SJSA1 (cell line): ENCODE data around the gene DSE. TPM values are rescaled to one million over a fixed set of nuclear protein-coding genes. Genes with fewer than 3 reads are reported as not detected.
"Not testable (repeated sequence)": the region's sequence is repeated elsewhere in the genome, so short reads cannot be mapped to it uniquely, and the experiment has no call there.

Experiments
- DNase-seq, 2 experiments: peaks; one replicate each; pipeline ENCODE4 v3.0.0-alpha.2; 2015 to 2020; ENCODE audit warnings: low spot score in 2 of 2, low read depth in 1 of 2
- H3K27ac ChIP-seq: fragments of 250-450 bp; sonication (Bioruptor Pico); 2 replicates; pipeline ENCODE4 v1.5.1; 2020; ENCODE audit warnings: mild to moderate bottlenecking, moderate library complexity
- H3K27me3 ChIP-seq: fragments of 250-450 bp; sonication (Bioruptor Pico); replicated peaks from 2 replicates; pipeline ENCODE4 v1.5.1; 2020; ENCODE audit warnings: mild to moderate bottlenecking, moderate library complexity
- H3K36me3 ChIP-seq: fragments of 250-450 bp; sonication (Bioruptor Pico); 2 replicates; pipeline ENCODE4 v1.5.1; 2020; ENCODE audit warnings: mild to moderate bottlenecking
- H3K4me1 ChIP-seq: fragments of 250-450 bp; sonication (Bioruptor Pico); replicated peaks from 2 replicates; pipeline ENCODE4 v1.6.1; 2021; ENCODE audit warnings: mild to moderate bottlenecking
- H3K4me3 ChIP-seq: fragments of 250-450 bp; sonication (Bioruptor Pico); 2 replicates; pipeline ENCODE4 v1.5.1; 2020; ENCODE audit warnings: mild to moderate bottlenecking
- H3K9me3 ChIP-seq: fragments of 250-450 bp; sonication (Bioruptor Pico); replicated peaks from 2 replicates; pipeline ENCODE4 v1.5.1; 2020; ENCODE audit warnings: mild to moderate bottlenecking
- total RNA-seq: library from RNA; depleted of rRNA; stranded (reverse); fragments of >200 nt; shearing (Covaris generic); gene quantifications from 2 replicates; pipeline ENCODE4 v1.2.3, GENCODE V29; 2014

The DSE gene
- total RNA-seq, 1 experiment from 2014 or later = 35.1 TPM

GRCh38 chr6:116340625-116341024 is 30.1 kb upstream of the DSE start:
- not testable (repeated sequence) for H3K4me1 ChIP-seq, H3K36me3 ChIP-seq, DNase-seq, H3K9me3 ChIP-seq, H3K4me3 ChIP-seq, H3K27ac ChIP-seq, H3K27me3 ChIP-seq

GRCh38 chr6:116349216-116349615 is 21.5 kb upstream of the DSE start:
- no peaks in the 10 kb centered on the region for H3K36me3 ChIP-seq
- no peak overlapping the region for H3K27ac ChIP-seq
- peaks cover 11% of the 10 kb centered on the region for H3K4me1 ChIP-seq
- no peak overlapping the region for H3K4me3 ChIP-seq
- H3K27me3 ChIP-seq = no peaks in the 10 kb centered on the region
- H3K9me3 ChIP-seq = no peaks in the 10 kb centered on the region
- no peak for DNase-seq

- Histone ChIP-seq H3K36me3 (no peaks in the 10 kb centered on the region), H3K27ac (no peak overlapping the region), H3K4me1 (peaks cover 11% of the 10 kb centered on the region), H3K4me3 (no peak overlapping the region), H3K27me3 (no peaks in the 10 kb centered on the region), H3K9me3 (no peaks in the 10 kb centered on the region)
- DNase-seq = no peak
These were observed 19.6 kb upstream of the DSE start for GRCh38 chr6:116351101-116351500.

GRCh38 chr6:116352515-116353471 is 18.0 kb upstream of the DSE start:
- no peaks in the 10 kb centered on the region for H3K9me3 ChIP-seq

GRCh38 chr6:116354236-116354635 is 16.5 kb upstream of the DSE start:
- Histone ChIP-seq H3K4me3 (no peak overlapping the region), H3K9me3 (no peaks in the 10 kb centered on the region), H3K27ac (no peak overlapping the region), H3K27me3 (no peaks in the 10 kb centered on the region), H3K4me1 (peaks cover 11% of the 10 kb centered on the region), H3K36me3 (no peaks in the 10 kb centered on the region)
- DNase-seq = no peak

More at GRCh38 chr6:116352515-116353471, 18.0 kb upstream of the DSE start:
- no peak overlapping the region for H3K27ac ChIP-seq
- peaks cover 11% of the 10 kb centered on the region for H3K4me1 ChIP-seq
- H3K36me3 ChIP-seq = no peaks in the 10 kb centered on the region
- DNase-seq = peak in 1 of 2 experiments; percentile 35
- H3K27me3 ChIP-seq = no peaks in the 10 kb centered on the region
- no peak overlapping the region for H3K4me3 ChIP-seq

- H3K27ac ChIP-seq = no peak overlapping the region
- H3K4me3 ChIP-seq = no peak overlapping the region
- H3K36me3 ChIP-seq = no peaks in the 10 kb centered on the region
- no peaks in the 10 kb centered on the region for H3K27me3 ChIP-seq
- no peaks in the 10 kb centered on the region for H3K9me3 ChIP-seq
- no peak for DNase-seq
- peaks cover 11% of the 10 kb centered on the region for H3K4me1 ChIP-seq
These were observed 15.0 kb upstream of the DSE start for GRCh38 chr6:116355796-116356195.

- Histone ChIP-seq H3K4me3 (no peak overlapping the region), H3K36me3 (no peaks in the 10 kb centered on the region), H3K4me1 (peaks cover 7% of the 10 kb centered on the region), H3K27me3 (no peaks in the 10 kb centered on the region), H3K27ac (no peak overlapping the region), H3K9me3 (no peaks in the 10 kb centered on the region)
- no peak for DNase-seq
These were observed 11.6 kb upstream of the DSE start for GRCh38 chr6:116359131-116359530.

- Histone ChIP-seq H3K27ac (no peak overlapping the region), H3K4me1 (peaks cover 9% of the 10 kb centered on the region), H3K36me3 (no peaks in the 10 kb centered on the region), H3K4me3 (no peak overlapping the region), H3K9me3 (no peaks in the 10 kb centered on the region), H3K27me3 (no peaks in the 10 kb centered on the region)
- DNase-seq = no peak
These were observed 10.9 kb upstream of the DSE start for GRCh38 chr6:116359835-116360234.

- Histone ChIP-seq H3K27ac (no peak overlapping the region), H3K9me3 (no peaks in the 10 kb centered on the region), H3K36me3 (no peaks in the 10 kb centered on the region), H3K27me3 (no peaks in the 10 kb centered on the region), H3K4me1 (peaks cover 9% of the 10 kb centered on the region), H3K4me3 (no peak overlapping the region)
- DNase-seq = no peak
These were observed 8.5 kb upstream of the DSE start for GRCh38 chr6:116362276-116362675.

- H3K27ac ChIP-seq = no peak overlapping the region
- no peak for DNase-seq
- no peaks in the 10 kb centered on the region for H3K27me3 ChIP-seq
- no peaks in the 10 kb centered on the region for H3K36me3 ChIP-seq
- peaks cover 9% of the 10 kb centered on the region for H3K4me1 ChIP-seq
- no peak overlapping the region for H3K4me3 ChIP-seq
- no peaks in the 10 kb centered on the region for H3K9me3 ChIP-seq
These were observed 7.0 kb upstream of the DSE start for GRCh38 chr6:116363759-116364158.

- DNase-seq = no peak
- Histone ChIP-seq H3K4me1 (peaks cover 9% of the 10 kb centered on the region), H3K27ac (no peak overlapping the region), H3K36me3 (no peaks in the 10 kb centered on the region), H3K27me3 (no peaks in the 10 kb centered on the region), H3K4me3 (no peak overlapping the region), H3K9me3 (no peaks in the 10 kb centered on the region)
These were observed 6.4 kb upstream of the DSE start for GRCh38 chr6:116364321-116364720.

GRCh38 chr6:116365743-116366142 is 5.0 kb upstream of the DSE start:
- DNase-seq = no peak
- no peaks in the 10 kb centered on the region for H3K9me3 ChIP-seq
- H3K4me3 ChIP-seq = no peak overlapping the region
- no peak overlapping the region for H3K27ac ChIP-seq
- H3K27me3 ChIP-seq = no peaks in the 10 kb centered on the region
- peaks cover 16% of the 10 kb centered on the region for H3K4me1 ChIP-seq
- no peaks in the 10 kb centered on the region for H3K36me3 ChIP-seq

GRCh38 chr6:116366740-116367275 is 3.9 kb upstream of the DSE start:
- no peak for DNase-seq

GRCh38 chr6:116369540-116369939 is 1.2 kb upstream of the DSE start:
- Histone ChIP-seq H3K4me1 (peaks cover 13% of the 10 kb centered on the region; the same call in 1 of the 2 replicates), H3K9me3 (no peaks in the 10 kb centered on the region), H3K4me3 (no peak overlapping the region), H3K27ac (no peak overlapping the region), H3K36me3 (peaks cover 10% of the 10 kb centered on the region), H3K27me3 (no peaks in the 10 kb centered on the region)
- DNase-seq = no peak

More at GRCh38 chr6:116366740-116367275, 3.9 kb upstream of the DSE start:
- H3K27ac ChIP-seq = no peak overlapping the region
- H3K27me3 ChIP-seq = no peaks in the 10 kb centered on the region
- peaks cover 16% of the 10 kb centered on the region for H3K4me1 ChIP-seq
- H3K9me3 ChIP-seq = no peaks in the 10 kb centered on the region
- H3K4me3 ChIP-seq = no peak overlapping the region
- peaks cover 6% of the 10 kb centered on the region for H3K36me3 ChIP-seq
